NCI-H1694 (cell line): ENCODE data around the gene RCOR3.
"Not testable (repeated sequence)": the region's sequence is repeated elsewhere in the genome, so short reads cannot be mapped to it uniquely, and the experiment has no call there.

Experiments
- DNase-seq: peaks from one replicate; lab custom pipeline; 2025; lab: John Stamatoyannopoulos, UW

RCOR3 gene

GRCh38 chr1:211340622-211341507 is 81.7 kb downstream of the RCOR3 start:
- no peak for DNase-seq

- no peak for DNase-seq
Observed at GRCh38 chr1:211341999-211342398, 82.8 kb downstream of the RCOR3 start.

- no peak for DNase-seq
Observed at GRCh38 chr1:211343607-211344006, 84.4 kb downstream of the RCOR3 start.

GRCh38 chr1:211344152-211344618 is 85.0 kb downstream of the RCOR3 start:
- no peak for DNase-seq

- no peak for DNase-seq
Observed at GRCh38 chr1:211345719-211346118, 86.6 kb downstream of the RCOR3 start.

GRCh38 chr1:211347077-211347844 is 88.1 kb downstream of the RCOR3 start:
- no peak for DNase-seq

GRCh38 chr1:211348547-211348946 is 89.4 kb downstream of the RCOR3 start:
- no peak for DNase-seq

- DNase-seq = no peak
Observed at GRCh38 chr1:211349741-211350140, 90.6 kb downstream of the RCOR3 start.

- not testable (repeated sequence) for DNase-seq
Observed at GRCh38 chr1:211352055-211352454, 92.9 kb downstream of the RCOR3 start.

- no peak for DNase-seq
Observed at GRCh38 chr1:211352465-211352864, 93.3 kb downstream of the RCOR3 start.

GRCh38 chr1:211352985-211353515 is 93.9 kb downstream of the RCOR3 start:
- DNase-seq = no peak

GRCh38 chr1:211353562-211354212 is 94.5 kb downstream of the RCOR3 start:
- no peak for DNase-seq

- DNase-seq = no peak
Observed at GRCh38 chr1:211355873-211356272, 96.7 kb downstream of the RCOR3 start.

- DNase-seq = no peak
Observed at GRCh38 chr1:211356723-211357407, 97.7 kb downstream of the RCOR3 start.

GRCh38 chr1:211358685-211359084 is 99.5 kb downstream of the RCOR3 start:
- no peak for DNase-seq

- no peak for DNase-seq
Observed at GRCh38 chr1:211359876-211360275, 100.7 kb downstream of the RCOR3 start.

- DNase-seq = no peak
Observed at GRCh38 chr1:211361202-211361601, 102.0 kb downstream of the RCOR3 start.
